GM18520 (cell line): ENCODE data around the gene MAFG.

ENCODE experiments used
- ATAC-seq: cut with Tn5 transposase; IDR thresholded peaks from one replicate; pipeline ENCODE4 v1.9.1; 2021; ENCODE audit not compliant: unreplicated experiment

Gene MAFG

DNA sequence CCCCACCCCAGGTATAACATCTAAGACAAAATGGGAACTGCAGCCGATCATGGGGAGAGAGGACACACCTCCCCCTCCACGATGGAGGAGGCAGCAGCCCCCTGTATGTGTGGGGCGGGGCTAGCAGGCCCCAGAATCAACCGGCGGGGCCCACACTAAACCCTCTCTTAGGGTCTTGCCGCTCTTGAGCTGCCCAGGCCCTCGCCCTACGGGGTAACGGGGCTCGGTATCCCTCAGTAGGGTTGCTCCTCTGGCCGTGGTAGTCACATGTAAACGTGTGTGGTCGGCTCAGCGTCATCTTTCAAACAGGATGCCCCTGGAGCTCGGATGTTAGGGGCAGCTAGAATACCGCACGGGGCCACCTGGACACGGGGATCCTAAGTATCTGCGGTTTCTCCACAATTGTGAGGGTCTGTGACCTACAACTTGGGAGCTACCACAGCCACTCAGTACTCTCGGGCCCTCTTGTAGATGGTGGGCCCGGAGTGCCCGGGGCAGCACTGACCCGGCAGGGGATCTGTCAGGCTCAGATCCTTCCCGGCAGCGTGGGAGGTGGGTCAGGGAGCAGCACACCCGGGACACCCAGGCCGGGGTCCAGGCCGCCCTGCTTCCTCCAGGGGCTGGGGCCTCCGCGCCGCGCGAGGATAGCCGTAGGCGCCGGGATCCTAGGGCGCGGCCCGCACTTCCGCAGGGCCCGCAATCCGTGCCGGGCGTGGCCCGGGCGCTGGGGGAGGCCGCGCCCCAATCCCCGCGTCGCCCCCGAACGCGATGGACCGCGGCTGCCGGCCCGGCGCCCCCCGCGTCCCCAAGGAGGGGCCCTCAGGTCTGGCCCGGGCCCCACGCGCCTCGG, 57.2 kb downstream of the MAFG start:
- no peak for ATAC-seq

DNA sequence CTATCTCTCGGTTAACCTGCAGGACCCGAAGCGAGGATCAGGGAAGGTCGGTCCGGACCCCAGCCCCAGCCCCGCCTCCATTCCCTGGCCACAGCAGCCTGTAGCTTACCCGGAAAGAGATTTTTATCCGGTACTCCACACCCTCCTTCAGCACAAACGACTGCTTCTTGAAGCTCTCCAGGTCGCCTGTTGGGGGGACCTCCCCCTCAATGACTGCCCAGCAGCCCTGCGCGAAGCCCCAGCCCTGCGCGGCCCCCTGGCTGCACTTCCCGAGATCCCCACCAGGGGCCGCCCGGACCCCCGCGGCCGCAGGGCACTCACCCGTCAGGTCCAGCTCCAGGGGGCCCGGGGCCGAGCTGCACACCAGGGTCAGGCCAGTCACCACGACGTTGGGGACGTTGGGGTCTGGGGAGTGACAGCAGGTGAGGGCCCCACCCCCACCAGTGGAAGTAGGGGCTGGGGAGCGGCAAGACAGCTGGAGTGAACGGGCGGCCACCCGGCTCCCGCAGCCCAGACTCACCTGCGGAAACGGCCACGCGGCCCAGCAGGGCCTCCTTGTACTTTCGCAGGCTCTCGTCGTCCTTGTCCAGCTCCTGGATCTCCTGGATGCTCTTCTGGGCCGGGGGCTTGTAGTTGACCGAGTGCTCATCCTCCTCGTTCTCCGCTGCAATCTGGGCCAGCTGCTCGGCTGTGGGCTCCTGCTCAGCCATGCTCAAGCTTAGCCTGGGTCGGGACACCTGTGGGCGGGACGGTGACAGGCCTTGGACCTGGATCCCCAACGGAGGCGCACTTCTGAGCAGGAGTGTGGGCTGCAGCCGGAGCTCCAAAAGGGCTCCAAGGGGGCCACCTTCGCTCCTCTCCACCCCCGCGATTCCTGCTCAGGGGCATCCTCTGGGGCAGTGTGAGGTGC, 58.1 kb downstream of the MAFG start:
- ATAC-seq, result no peak

DNA sequence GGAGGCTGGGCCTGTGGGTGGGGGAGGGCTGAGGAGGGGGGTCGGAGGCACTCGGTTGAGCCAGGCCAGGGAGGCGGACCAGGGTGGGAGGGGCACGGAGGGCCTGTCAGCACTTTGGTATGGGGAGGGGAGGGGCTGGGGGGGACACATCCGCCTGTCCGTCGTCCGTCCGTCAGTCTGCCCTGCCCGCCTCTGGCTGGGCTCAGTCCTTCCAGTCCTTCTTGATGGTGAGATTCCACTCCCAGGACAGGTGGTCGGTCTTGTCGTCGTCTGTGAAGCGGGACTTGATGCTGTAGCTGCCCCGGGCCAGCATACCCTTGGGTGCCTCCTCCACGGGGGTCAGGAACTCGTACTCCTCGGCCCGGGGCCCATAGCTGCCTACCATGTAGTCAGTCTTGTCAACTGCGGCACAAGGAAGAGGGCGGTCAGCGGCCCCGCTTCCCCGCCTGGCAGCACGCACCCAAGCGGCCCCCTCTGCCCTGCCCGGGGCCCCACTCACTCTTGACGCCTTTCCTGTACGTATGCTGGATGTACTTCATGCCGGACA, 58.8 kb downstream of the MAFG start:
- ATAC-seq, result no peak
